GM10248 (cell line): ENCODE measurements around the gene C22orf31.

Source experiments
- CTCF ChIA-PET: fragments of 300-600 bp; sonication (Branson Sonifier 250); formaldehyde crosslinking; extraction: SDS; loops from one replicate; lab custom pipeline; 2021; ENCODE audit warnings: antibody characterized with exemption; lab: Yijun Ruan, JAX
- POLR2A ChIA-PET: fragments of 350-650 bp; sonication (Branson Sonifier 250); formaldehyde crosslinking; extraction: SDS; loops from one replicate; lab custom pipeline; 2020; ENCODE audit warnings: antibody characterized with exemption; lab: Yijun Ruan, JAX
- DNase-seq: peaks from one replicate; pipeline ENCODE4 v3.0.0; 2012; ENCODE audit errors: extremely low spot score
- CTCF ChIP-seq: IDR thresholded peaks from 2 replicates; pipeline ENCODE4 v1.5.1; 2012; ENCODE audit warnings: mild to moderate bottlenecking, low read depth; ENCODE audit errors: extremely low read depth, missing control alignments, control extremely low read depth

The C22orf31 gene

GRCh38 chr22:29011240-29012100 is 50.2 kb downstream of the C22orf31 start:
- no peak for DNase-seq
- no peak for TF ChIP-seq CTCF
- CTCF ChIA-PET: interaction anchor here (1.3 to 3.3 kb wide), 2 partner anchors 30 to 31 kb away, joined by 3 to 9 read pairs; no protein-coding TSS in a partner anchor
- POLR2A ChIA-PET: no interaction called here

DNA sequence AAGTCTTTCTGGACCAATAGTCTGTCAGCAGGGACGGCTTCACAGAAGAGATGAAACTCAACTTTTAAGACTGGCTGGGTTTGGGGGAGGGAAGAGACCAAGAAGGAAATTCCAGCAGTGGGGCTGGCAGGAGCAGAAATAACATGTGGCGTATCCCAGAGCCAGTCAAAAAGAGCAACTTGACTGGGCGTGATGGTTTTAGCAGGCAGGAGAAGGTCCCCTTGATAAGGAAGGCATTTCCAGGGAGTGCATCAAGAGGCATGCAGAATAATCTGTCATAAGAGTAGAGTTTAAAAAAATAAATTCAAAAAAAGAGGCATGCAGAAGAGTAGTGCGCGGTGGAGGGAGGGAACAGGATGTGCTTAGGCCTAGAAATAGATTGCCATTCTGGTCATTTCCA is 52.5 kb downstream of the C22orf31 start:
- POLR2A ChIA-PET: interaction anchor here (0.6 kb wide), 1 partner anchor 40 kb away, joined by 6 read pairs; no protein-coding TSS in a partner anchor
- CTCF ChIA-PET: no interaction called here
- DNase-seq: no peak
- TF ChIP-seq CTCF: no peak
